SKM-1 (cell line): ENCODE data around the gene ZFYVE28.
"Not testable (repeated sequence)": the region's sequence is repeated elsewhere in the genome, so short reads cannot be mapped to it uniquely, and the experiment has no call there.

ENCODE experiments used
- DNase-seq: peaks from one replicate; lab custom pipeline; 2025; ENCODE audit not compliant: unreplicated experiment; lab: John Stamatoyannopoulos, UW

The ZFYVE28 gene

GRCh38 chr4:2275546-2276251, 142.7 kb downstream of the ZFYVE28 start:
- DNase-seq: no peak

DNA sequence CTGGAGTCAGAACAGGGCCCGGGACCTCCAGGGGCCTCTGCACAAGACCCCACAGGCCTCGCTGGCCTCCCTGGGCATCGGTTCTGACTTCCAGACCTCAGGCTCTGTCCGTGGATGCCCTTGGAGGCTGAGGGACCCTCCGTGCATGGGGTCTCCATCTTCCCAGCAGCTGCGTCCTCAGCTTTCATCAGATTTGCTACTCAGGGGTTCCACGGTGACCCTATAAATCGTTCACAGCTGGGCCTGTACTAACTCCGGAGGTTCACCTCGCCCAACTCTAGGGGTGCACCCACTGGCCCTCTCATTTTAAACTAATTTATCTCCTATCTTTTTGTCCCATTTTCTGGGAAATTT, 143.4 kb downstream of the ZFYVE28 start:
- DNase-seq: not testable (repeated sequence)

DNA sequence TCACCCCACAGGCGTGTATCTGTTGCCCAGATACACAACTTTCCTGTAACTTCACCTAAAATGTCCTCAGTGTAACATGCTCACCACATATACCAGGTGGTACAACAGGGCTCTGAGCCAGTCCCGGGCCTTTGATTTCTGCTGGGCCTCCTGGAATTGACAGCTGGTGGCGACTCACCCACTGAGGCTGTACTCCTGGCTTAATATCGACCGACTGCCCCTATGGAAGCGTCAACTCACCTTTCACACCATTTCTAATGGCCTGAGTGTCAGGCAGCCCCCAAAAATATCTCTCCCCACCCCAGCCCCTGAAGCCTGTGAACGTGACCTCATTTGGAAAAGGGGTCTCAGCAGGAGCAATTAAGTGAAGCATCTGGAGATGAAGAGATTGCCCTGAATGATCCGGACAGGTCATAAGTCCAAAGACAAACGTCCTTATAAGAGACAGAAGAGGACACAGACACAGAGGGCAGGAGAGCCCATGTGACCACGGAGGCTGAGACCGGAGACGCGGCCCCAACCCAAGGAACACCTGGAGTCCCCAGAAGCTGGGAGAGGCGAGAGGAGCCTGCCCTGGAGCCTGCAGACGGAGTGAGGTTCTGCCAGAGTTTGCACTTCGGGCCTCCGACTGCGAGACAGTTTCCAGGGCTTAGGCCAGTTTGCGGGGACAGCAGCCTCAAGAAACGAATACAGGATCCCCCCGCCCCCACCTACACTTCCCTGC, 144.0 kb downstream of the ZFYVE28 start:
- no peak for DNase-seq

DNA sequence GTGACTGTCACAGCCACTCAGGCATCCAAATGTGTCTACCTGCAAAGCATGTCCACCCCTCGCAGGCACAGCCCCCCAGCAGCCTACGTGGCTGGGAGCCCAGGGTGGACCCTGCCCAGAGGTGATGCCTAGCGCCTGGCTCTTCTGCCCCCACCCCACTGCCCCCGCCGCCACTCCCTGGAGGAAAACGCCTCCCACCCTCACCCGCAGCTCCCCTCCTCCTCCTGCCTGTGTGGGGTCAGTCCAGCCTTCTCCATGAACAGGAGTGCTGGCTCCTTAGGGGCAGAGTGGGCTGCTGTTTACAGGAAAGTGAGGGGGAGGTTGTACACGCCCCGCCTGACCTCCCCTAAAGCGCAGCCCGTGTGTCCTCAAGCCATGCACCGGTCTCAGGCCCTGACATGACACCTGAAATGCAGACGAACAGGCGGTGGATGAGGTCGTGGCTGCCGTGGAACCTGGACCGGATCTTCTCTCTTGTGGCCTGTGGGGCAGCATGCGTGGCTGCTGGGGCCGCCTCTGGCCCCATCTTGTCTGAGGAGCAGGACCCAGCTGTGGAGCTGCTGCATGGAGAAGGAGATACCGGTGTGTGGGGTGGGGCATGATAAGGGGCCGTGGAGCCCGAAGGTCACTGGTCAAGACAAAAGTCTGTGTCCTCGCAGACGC, 144.7 kb downstream of the ZFYVE28 start:
- no peak for DNase-seq

- no peak for DNase-seq
These were observed 145.2 kb downstream of the ZFYVE28 start for GRCh38 chr4:2273221-2273620.

- DNase-seq: no peak
These were observed 145.7 kb downstream of the ZFYVE28 start for GRCh38 chr4:2272828-2273120.

- no peak for DNase-seq
These were observed 146.2 kb downstream of the ZFYVE28 start for GRCh38 chr4:2272026-2272827.

- DNase-seq: no peak
These were observed 147.0 kb downstream of the ZFYVE28 start for GRCh38 chr4:2271279-2272025.

DNA sequence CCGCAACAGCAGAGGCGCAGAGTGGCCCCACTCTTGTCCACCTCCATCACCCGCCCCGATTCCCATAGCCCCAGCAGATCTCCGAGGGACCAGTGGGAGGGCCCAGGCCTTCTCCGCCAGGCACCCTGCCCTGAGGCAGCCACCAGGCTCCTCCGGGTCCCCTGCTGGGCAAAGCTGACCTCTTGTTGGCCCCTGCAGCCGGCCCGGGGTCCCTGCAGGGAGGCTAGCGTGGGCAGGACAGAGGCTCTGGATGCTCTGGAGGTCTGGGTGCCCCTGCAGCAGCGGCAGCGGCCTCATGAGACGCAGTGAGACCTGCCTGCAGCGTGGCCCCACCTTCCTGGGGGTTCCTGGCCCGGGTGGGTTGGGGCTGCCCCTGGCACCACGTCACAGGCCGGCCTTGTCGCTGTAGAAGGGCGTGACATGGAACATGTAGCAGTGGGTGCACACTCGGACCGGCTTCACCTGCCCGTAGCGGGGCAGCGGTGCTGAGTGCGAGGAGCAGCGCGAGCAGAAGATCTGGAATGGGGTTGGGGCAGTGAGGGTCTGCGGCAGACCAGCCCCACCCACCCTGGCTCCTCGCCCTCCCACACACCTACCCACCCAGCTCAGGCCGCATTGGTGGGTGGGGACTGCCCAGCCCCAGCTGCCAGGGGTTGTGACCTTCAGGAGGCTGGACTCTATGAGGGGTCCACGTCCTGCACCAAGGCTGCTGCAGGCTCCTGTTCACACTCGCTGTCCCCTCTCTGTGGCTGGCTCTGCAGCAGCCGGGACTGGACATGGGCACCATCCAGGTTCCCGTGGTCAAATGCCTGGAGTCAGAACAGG, 147.9 kb downstream of the ZFYVE28 start:
- DNase-seq: no peak

GRCh38 chr4:2269618-2270163, 148.8 kb downstream of the ZFYVE28 start:
- no peak for DNase-seq

DNA sequence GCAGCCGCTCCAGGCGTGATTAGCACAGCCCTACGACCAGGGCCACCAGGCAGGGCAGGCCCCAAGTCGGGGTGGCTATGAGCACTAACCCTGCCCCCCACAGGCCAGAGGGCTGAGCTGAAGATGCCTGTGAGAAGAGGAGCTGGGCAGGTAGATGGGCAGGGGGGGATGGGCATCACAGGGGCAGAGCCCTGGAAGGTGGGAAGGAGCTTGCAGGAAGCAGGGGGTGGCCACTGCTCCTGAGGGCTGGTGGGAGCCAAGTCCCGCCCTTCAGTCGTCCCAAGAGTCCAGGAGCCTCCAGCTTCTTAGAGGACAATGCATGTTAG, 149.3 kb downstream of the ZFYVE28 start:
- DNase-seq: no peak

DNA sequence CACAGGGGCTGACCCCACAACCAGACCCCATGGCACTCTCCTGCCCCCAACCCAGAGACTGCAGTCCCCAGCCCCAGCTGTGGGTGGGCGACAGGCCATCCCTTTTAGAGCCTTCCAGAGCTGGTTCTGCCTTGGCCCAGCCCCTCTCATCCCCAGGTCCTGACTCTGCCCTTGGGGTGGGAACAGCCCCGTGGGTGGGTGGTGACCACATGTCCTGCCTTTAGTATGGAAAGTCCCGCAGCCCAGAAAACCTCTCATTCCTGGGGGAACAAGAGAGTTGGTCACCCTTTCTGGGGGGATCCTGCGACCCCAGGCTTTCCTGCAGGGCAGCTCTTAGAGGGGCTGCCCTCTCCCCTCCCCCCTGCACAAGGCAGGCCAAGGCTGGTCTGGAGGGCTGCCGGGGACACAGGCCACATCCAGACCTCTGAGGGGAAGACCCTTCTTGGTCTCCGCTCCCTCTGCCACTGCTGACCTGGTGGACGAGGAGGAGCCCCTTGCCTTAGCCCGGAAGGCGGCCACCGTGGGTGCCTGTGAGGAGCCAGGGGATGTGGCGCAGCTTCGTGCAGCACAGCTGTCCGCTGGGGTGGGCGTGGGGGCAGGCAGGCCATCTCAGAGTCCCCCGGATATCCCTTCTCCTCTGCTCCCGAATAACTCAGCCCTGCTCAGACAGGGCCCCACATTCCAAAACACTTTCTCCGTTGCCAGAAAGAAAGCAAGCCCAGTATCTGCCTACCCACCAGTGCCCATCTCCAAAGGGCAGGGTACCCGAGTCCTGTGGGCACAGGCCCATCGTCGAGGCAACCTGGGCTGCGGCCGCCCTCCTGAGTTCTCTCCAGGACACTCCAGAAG, 149.9 kb downstream of the ZFYVE28 start:
- no peak for DNase-seq

GRCh38 chr4:2267841-2268240, 150.6 kb downstream of the ZFYVE28 start:
- no peak for DNase-seq

DNA sequence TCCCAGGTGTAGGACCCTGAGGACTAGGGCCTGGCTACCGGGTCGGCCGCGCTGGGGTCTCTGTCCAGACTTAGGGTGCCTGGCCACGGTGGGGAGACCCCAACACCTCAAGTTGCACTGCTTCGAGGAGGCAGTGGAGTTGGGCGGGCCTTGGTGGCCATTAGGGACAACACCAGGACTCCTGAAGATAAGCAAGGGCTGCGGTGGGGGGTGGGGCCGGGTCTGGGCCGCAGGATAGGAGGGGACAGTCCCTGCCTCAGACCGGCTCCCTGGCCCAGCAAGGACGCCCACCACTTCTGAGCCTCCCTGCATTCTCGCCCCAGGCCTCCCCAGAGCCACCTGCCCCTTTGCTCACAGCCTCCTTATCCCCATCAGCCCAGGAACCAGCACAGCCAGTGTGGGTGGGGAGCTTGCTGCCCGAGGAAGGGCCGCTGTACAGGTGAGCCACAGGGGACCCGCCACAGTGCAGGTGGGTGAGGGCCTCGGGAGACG, 151.1 kb downstream of the ZFYVE28 start:
- no peak for DNase-seq

- DNase-seq: no peak
These were observed 151.6 kb downstream of the ZFYVE28 start for GRCh38 chr4:2266821-2267220.

DNA sequence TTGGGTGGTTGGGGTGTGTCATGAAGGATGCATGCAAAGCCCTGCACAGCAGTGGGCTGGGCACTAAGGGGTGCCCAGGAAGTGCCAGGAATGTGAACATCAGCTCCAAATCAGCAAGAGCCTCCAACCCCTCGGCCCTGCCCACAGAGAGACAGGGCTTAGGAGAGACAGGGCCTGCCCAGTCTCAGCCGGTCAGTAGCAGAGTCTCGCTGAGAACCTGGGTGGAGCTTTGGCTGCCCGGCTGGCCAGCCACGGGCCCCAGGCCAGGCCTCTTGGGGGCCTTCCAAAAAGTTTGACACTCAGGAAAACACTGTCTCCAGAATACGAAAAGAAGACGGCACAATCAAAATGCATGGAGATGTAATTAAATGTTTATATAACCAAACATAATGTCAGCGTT, 152.3 kb downstream of the ZFYVE28 start:
- DNase-seq: no peak

DNA sequence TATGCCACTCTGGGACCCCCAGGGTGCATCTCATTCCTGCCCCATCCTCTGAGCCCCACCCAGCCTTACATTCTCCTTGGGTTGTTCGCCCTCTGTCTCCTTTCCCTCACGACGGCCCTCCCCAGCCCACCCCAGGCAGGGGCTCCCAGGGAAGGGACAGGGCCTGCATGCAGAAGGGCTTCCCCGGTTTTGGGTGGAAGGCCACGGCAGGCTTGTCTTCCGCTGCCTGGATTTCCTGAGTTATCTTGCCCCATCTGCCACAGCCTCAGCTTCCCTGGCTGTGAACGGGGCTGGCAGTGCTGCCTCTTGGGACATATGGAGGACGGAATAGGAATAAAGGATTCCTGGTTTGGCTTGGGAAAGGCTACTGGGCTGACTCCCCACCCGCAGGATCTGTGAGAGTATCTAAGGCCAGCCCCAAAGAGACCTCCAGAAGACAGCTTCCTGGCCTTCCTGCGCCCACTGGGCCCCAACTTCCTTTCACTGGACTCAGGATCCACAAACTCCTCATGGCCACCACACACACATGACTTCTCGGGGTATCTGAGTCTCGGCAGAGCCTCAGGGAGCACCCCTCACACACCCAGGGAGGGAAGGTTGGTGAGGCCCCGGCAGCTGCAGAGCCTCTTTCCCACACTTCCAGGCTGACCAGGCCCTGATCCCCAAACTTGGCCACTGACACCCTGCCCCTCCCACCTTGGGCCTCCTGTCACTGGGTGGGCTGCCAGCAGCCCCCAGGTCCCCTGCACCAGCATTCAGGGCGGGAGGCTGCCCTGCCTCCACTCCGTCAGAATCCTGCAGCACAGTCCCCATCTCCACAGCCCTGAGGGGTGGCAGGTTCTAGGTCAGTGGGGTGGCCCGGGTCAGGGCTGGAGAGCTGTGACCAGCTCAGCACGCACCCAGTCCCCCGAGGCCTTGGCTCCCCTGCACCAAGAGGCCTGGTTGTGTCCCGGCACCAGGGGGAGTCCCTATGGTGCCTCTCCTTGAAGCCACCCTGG, 153.0 kb downstream of the ZFYVE28 start:
- no peak for DNase-seq
